Measurements from ENCODE around the gene CNTNAP5. TPM values are rescaled to one million over a fixed set of nuclear protein-coding genes. Genes with fewer than 3 reads are reported as not detected.

Gene CNTNAP5
- total RNA-seq, 3 donors from 2014 or later (not counting 1 experiment from before 2014, with no cell fraction given) = not detected

DNA sequence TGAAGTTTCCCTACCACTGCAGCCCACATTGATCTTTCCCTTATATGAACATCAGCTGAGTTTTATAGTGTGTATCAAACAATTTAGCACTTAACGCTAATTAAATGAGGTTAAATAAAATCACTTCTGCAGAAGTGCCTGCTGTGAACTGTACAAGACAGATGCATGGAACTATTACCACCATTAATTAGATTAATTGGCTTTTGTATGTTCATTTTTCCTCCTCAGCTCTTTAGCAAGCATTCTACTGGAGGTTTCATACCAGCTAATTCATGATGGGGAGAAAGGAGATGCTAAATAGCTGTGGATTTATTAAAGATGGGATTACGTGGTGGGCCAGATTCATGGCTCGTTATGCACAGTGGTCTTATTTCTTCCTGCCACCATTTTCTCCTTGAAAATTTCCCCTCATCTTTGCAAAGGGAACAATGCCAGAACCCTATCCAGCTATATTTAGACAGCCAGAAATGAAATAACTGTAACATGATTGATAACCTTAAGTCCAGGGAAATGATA lies 96.7 kb downstream of the CNTNAP5 start:
- TF ChIP-seq, protein P1, sequence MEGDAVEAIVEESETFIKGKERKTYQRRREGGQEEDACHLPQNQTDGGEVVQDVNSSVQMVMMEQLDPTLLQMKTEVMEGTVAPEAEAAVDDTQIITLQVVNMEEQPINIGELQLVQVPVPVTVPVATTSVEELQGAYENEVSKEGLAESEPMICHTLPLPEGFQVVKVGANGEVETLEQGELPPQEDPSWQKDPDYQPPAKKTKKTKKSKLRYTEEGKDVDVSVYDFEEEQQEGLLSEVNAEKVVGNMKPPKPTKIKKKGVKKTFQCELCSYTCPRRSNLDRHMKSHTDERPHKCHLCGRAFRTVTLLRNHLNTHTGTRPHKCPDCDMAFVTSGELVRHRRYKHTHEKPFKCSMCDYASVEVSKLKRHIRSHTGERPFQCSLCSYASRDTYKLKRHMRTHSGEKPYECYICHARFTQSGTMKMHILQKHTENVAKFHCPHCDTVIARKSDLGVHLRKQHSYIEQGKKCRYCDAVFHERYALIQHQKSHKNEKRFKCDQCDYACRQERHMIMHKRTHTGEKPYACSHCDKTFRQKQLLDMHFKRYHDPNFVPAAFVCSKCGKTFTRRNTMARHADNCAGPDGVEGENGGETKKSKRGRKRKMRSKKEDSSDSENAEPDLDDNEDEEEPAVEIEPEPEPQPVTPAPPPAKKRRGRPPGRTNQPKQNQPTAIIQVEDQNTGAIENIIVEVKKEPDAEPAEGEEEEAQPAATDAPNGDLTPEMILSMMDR (IDR thresholded peaks at IDR 0.05) = no peak
- DNase-seq (no peak), ATAC-seq (no peak)
- intact Hi-C loops (cut with micrococcal nuclease) = no loop called here
- WGBS (ENCODE audit: insufficient coverage) = 100% methylated on average over 1 of the region's 3 CpGs
- H3K4me3 ChIP-seq (ENCODE audit: low read length) = no peak overlapping the region
- no peaks in the 10 kb centered on the region for H3K36me3 ChIP-seq (ENCODE audit: control insufficient read depth, insufficient read depth, low read length)
- H3K27ac ChIP-seq (ENCODE audit: low read length) = no peak overlapping the region
- peaks cover 8 to 19% of the 10 kb centered on the region in 2 donors for H3K9me3 Mint-ChIP-seq
- H3K27ac Mint-ChIP-seq = no peak overlapping the region
- no peaks in the 10 kb centered on the region for H3K36me3 Mint-ChIP-seq
- no peaks in the 10 kb centered on the region for H3K4me1 ChIP-seq (ENCODE audit: control insufficient read depth, insufficient read depth, low read length)
- H3K9me3 ChIP-seq (ENCODE audit: control insufficient read depth, insufficient read depth, low read length) = no peaks in the 10 kb centered on the region
- no peaks in the 10 kb centered on the region for H3K4me1 Mint-ChIP-seq
- H3K27me3 Mint-ChIP-seq (ENCODE audit: low read depth in 2 of 2) = no peaks in the 10 kb centered on the region
- no peaks in the 10 kb centered on the region for H3K27me3 ChIP-seq (ENCODE audit: control insufficient read depth, insufficient read depth, low read length)
- H3K4me3 Mint-ChIP-seq = no peak overlapping the region

GRCh38 chr2:124122340-124122739 lies 97.3 kb downstream of the CNTNAP5 start:
- no peaks in the 10 kb centered on the region for H3K4me1 ChIP-seq (ENCODE audit: control insufficient read depth, insufficient read depth, low read length)
- no peaks in the 10 kb centered on the region for H3K27me3 Mint-ChIP-seq (ENCODE audit: low read depth in 2 of 2)
- TF ChIP-seq, protein P1 (IDR thresholded peaks at IDR 0.05) = no peak
- H3K27ac ChIP-seq (ENCODE audit: low read length) = no peak overlapping the region
- H3K9me3 ChIP-seq (ENCODE audit: control insufficient read depth, insufficient read depth, low read length) = no peaks in the 10 kb centered on the region
- no peak overlapping the region for H3K4me3 ChIP-seq (ENCODE audit: low read length)
- H3K9me3 Mint-ChIP-seq = peaks cover 8 to 22% of the 10 kb centered on the region in 2 donors
- H3K27me3 ChIP-seq (ENCODE audit: control insufficient read depth, insufficient read depth, low read length) = no peaks in the 10 kb centered on the region
- intact Hi-C loops (cut with micrococcal nuclease) = no loop called here
- no peaks in the 10 kb centered on the region for H3K36me3 ChIP-seq (ENCODE audit: control insufficient read depth, insufficient read depth, low read length)
- no peak overlapping the region for H3K4me3 Mint-ChIP-seq
- ATAC-seq (no peak), DNase-seq (no peak)
- no peak overlapping the region for H3K27ac Mint-ChIP-seq
- WGBS (ENCODE audit: insufficient coverage) = 71% methylated on average over 1 of the region's 1 CpG
- H3K4me1 Mint-ChIP-seq = no peaks in the 10 kb centered on the region
- H3K36me3 Mint-ChIP-seq = no peaks in the 10 kb centered on the region

DNA sequence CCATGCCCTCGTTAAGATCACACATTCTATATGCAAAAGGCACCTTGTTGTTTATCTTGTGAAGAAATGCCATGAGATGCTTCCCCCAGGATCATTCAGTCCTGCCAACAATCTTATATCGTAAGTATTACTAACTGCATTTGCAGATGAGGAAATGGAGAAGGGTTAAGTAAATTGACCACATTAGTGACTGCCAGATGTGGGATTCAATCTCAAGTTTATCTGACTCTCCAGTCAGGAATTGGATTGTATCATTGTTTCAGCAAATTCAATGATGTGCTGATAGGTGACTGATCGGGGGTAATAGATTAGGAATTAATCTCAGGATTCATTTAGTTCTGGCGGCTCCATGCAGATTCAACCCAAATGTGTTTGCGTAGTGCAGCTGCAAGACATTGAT lies 106.2 kb downstream of the CNTNAP5 start:
- Mint-ChIP-seq H3K27me3 (ENCODE audit: low read depth in 2 of 2) (no peaks in the 10 kb centered on the region), H3K4me3 (no peak overlapping the region), H3K27ac (no peak overlapping the region), H3K4me1 (no peaks in the 10 kb centered on the region), H3K36me3 (no peaks in the 10 kb centered on the region), H3K9me3 (peaks cover 9 to 13% of the 10 kb centered on the region in 2 donors)
- Histone ChIP-seq H3K27ac (ENCODE audit: low read length) (no peak overlapping the region), H3K36me3 (ENCODE audit: control insufficient read depth, insufficient read depth, low read length) (no peaks in the 10 kb centered on the region), H3K27me3 (ENCODE audit: control insufficient read depth, insufficient read depth, low read length) (no peaks in the 10 kb centered on the region), H3K9me3 (ENCODE audit: control insufficient read depth, insufficient read depth, low read length) (no peaks in the 10 kb centered on the region), H3K4me1 (ENCODE audit: control insufficient read depth, insufficient read depth, low read length) (no peaks in the 10 kb centered on the region), H3K4me3 (ENCODE audit: low read length) (no peak overlapping the region)
- intact Hi-C loops (cut with micrococcal nuclease) = no loop called here
- DNase-seq (no peak), ATAC-seq (no peak)
- 83% methylated on average over 5 of the region's 5 CpGs for WGBS (ENCODE audit: insufficient coverage)
- TF ChIP-seq, protein P1 (IDR thresholded peaks at IDR 0.05) = no peak

GRCh38 chr2:124136110-124136509 lies 111.0 kb downstream of the CNTNAP5 start:
- WGBS (ENCODE audit: insufficient coverage) = 100% methylated on average over 1 of the region's 1 CpG
- H3K27me3 ChIP-seq (ENCODE audit: control insufficient read depth, insufficient read depth, low read length) = no peaks in the 10 kb centered on the region

More at GRCh38 chr2:124136110-124136509, 111.0 kb downstream of the CNTNAP5 start:
- Mint-ChIP-seq H3K4me3 (no peak overlapping the region), H3K36me3 (no peaks in the 10 kb centered on the region), H3K9me3 (peaks cover 10 to 13% of the 10 kb centered on the region in 2 donors), H3K4me1 (no peaks in the 10 kb centered on the region), H3K27ac (no peak overlapping the region), H3K27me3 (ENCODE audit: low read depth in 2 of 2) (no peaks in the 10 kb centered on the region)
- no peaks in the 10 kb centered on the region for H3K36me3 ChIP-seq (ENCODE audit: control insufficient read depth, insufficient read depth, low read length)
- DNase-seq = no peak
- TF ChIP-seq, protein P1 (IDR thresholded peaks at IDR 0.05) = no peak
- no peak overlapping the region for H3K27ac ChIP-seq (ENCODE audit: low read length)
- intact Hi-C loops (cut with micrococcal nuclease) = no loop called here
- no peak overlapping the region for H3K4me3 ChIP-seq (ENCODE audit: low read length)
- no peak for ATAC-seq
- H3K4me1 ChIP-seq (ENCODE audit: control insufficient read depth, insufficient read depth, low read length) = no peaks in the 10 kb centered on the region
- H3K9me3 ChIP-seq (ENCODE audit: control insufficient read depth, insufficient read depth, low read length) = no peaks in the 10 kb centered on the region

Measured in natural killer cell (primary cell).